NCI-H2171 (cell line): ENCODE data around the gene TECPR2.
"Not testable (repeated sequence)": the region's sequence is repeated elsewhere in the genome, so short reads cannot be mapped to it uniquely, and the experiment has no call there.

Experiments used
- DNase-seq: peaks from one replicate; lab custom pipeline; 2025; lab: John Stamatoyannopoulos, UW

TECPR2 gene

DNA sequence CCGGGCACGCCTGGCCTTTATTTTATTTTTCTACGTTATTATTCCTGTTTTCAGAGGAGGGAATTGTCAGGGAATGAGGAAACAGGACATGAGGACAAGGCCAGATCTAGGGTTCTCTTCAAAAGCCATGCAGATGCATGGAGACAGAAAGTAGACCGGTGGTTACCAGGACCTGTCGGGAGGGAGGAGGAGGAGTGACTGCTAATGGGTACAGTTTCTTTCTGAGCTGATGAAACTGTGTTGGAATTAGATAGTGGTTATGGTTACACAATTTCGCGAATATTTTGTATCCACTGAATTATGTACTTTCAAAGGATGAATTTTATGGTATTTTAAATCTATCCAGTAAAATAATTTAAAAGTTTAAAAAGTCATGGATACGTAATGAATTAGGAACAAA lies 31.9 kb upstream of the TECPR2 start:
- no peak for DNase-seq

DNA sequence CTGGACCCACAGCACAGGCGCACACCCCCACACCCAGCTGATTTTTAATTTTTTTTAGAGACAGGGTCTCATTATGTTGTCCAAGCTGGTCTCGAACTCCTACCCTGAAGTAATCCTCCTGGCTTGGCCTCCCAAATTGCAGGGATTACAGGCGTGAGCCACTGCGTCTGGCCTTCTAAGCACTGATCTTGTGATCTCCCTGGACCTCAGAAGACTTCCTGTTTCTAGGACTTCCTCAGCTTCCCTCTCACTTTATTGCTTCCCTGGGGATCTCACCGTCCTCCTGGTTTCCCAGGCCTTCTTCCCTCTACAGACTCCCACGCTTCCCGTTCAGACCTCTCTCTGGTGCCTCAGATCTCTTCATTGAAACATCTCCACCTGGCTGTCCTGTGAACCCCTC lies 29.4 kb upstream of the TECPR2 start:
- no peak for DNase-seq

- DNase-seq, result no peak
These were observed 28.7 kb upstream of the TECPR2 start for GRCh38 chr14:102333795-102334705.

DNA sequence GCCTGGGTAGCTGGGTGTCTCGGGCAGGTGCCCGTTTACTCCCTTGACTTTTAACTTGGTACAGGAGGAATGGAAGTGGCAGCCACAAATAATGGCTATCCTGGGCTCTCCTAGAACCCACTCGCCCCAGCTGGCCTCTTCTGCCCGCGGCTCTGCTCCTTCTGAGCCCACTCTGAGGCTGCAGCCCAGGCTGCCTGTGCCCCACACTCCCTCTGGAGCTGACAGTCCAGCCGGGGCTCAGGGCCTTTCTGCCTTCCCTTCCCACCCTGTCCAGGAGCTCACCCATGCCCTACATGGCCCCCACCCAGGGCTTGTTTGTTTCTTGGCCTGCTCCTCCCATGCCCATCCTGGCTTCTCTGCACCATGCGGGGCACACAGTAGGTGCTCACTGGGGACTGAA lies 27.6 kb upstream of the TECPR2 start:
- DNase-seq, result no peak

- no peak for DNase-seq
These were observed 24.0 kb upstream of the TECPR2 start for GRCh38 chr14:102338724-102339123.

DNA sequence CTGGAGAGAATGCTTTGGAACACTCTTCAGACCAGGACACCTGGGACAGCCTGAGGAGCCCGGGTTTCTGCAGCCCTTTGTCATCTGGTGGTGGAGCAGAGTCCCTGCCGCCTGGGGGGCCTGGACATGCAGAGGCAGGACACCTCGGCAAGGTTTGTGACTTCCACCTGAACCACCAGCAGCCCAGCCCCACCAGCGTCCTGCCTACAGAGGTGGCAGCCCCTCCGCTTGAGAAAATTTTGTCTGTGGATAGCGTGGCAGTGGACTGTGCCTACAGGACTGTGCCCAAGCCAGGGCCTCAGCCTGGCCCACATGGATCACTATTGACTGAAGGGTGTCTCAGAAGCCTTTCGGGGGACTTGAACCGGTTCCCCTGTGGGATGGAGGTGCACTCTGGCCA lies 21.2 kb upstream of the TECPR2 start:
- no peak for DNase-seq

DNA sequence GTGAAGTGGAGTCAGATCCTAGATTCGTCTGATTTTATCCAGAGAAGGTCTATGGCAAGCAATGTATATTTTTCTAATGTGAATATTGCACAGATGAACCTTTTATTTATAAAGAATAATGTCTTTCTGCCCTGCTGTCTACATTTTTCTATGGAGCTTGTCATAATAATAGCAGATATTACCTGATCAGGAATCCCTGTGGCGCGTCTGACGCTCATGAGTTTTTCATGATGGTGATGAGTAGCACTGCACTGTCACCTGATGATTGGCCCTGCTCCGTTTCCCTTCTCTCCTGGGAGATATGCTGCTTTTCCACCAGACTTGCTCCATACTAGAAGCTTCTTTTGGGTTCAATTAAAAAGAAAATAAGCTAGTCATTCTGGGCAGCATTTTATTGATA lies 20.5 kb upstream of the TECPR2 start:
- DNase-seq, result no peak

GRCh38 chr14:102344084-102344483 lies 18.7 kb upstream of the TECPR2 start:
- DNase-seq, result no peak

DNA sequence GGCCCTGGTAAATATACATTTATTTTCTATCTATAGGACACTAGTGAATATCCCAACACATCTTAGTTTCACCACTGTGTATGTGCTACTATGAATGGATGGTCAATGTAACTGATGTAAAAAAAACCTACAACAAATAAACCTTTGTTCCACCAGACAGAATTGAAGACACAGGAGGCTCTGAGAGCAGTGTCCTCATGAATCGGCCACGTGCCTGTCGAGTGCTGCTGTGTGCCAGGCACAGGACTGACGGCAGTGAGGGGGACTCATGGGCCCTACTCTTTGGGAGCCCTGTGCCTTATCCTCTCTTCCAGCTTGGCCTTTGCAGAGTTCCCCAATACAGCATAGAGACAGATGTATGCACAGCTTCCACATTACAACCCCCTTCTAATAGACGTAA lies 18.3 kb upstream of the TECPR2 start:
- DNase-seq, result no peak

DNA sequence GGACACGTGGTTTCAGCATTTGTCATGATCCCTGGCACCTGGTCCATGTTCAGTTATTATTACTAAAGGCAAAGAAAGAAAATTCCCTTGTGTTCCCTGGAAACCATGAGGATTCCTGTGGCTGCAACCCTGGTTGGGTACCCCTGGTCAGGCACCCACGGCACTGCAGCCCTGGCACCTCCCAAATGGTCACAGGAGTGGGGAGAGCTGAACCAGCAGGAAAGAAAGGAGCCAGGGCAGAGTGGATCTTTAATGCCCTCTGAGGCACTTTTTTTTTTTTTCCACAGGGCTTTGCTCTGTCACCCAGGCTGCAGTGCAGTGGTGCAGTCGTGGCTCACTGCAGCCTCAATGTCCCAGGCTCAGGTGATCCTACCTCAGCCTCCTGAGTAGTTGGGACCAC lies 17.5 kb upstream of the TECPR2 start:
- no peak for DNase-seq

DNA sequence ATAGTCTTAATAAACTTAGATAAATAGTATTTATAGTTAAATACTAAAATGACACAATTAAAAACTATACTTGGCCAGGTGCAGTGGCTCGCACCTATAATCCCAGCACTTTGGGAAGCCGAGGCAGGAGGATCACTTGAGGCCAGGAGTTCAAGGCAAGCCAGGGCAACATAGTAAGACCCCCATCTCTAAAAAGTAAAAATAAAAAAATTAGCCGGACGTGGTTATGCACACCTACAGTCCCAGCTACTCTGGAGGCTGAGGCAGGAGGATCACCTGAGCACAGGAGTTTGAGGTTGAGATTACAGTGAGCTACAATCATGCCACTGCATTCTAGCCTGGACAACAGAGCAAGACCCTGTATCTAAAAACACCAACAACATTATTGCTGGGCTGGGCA lies 16.1 kb upstream of the TECPR2 start:
- no peak for DNase-seq

DNA sequence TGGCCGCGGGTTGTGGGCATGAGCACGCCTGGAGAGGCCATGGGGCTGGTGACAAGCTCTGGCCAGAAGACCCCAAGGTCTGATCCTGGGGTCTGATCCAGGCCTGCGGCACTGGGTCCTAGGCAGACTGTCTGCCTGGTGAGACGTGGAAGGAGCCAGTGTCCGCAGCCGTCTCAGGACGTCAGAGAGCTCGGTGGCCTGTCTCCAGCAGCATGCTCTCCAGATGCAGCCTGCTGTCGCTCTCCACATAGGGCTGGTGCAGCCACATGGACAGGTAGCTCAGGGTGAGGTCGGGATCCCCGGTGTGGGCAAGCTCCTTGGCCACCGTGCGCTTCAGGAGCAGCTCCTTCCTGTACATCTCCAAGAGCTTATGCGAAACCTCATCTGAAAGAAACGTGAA lies 14.4 kb upstream of the TECPR2 start:
- no peak for DNase-seq

DNA sequence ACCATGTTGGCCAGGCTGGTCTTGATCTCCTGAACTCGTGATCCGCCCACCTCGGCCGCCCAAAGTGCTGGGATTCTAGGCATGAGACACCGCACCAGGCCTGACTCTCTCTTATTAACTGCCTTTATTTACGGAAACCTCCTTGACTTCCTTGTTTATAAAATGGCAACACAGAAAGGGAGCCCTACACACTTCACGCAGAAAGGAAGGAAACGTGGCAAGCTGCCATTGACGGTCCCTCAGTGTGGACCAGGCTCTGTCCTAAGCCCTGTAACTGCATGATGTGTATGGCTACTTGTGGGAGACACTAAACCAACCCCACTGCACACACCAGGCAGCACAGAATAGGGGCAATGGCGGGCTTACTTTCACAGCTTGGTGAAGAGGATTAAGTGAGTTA lies 11.7 kb upstream of the TECPR2 start:
- no peak for DNase-seq

DNA sequence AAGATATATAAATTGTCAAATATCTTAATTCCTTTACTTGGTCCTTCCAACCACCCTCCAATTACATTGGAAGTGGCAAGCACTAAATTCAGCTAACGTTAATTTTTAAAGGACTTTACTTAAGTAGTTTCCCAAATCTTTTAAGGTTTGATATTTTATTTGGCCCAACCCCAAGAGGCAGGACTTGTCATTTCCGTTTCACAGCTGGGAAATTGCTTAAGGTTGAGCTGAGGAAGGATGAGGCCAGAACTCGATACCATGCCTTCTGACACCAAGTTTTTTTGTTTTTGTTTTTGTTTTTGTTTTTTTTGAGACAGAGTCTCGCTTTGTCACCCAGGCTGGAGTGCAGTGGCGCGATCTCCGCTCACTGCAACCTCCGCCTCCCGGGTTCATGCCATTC lies 11.1 kb upstream of the TECPR2 start:
- not testable (repeated sequence) for DNase-seq

- DNase-seq, result no peak
These were observed 10.5 kb upstream of the TECPR2 start for GRCh38 chr14:102352213-102352612.

DNA sequence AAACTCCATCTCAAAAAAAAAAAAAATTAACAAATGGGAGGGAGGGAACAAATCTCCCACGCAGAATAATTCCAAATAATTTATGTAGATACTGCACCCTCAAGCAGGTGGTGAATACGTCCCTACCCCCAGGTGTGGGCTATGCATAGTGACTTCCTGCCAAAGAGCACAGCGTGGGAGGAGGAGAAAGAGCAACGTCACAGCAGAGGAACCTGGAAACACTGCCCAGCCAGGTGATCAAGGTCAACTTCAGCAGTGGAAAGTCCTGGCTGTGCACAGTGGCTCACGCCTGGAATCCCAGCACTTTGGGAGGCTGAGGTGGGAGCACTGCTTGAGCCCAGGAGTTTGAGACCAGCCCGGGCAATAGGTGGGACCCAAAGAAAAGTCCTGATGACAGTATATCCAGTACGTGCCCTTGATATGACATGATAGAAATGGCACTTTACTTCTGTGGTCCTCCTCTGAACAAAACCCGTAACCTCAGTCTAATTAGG lies 9.6 kb upstream of the TECPR2 start:
- DNase-seq, result no peak

- no peak for DNase-seq
These were observed 6.5 kb upstream of the TECPR2 start for GRCh38 chr14:102356280-102356679.

DNA sequence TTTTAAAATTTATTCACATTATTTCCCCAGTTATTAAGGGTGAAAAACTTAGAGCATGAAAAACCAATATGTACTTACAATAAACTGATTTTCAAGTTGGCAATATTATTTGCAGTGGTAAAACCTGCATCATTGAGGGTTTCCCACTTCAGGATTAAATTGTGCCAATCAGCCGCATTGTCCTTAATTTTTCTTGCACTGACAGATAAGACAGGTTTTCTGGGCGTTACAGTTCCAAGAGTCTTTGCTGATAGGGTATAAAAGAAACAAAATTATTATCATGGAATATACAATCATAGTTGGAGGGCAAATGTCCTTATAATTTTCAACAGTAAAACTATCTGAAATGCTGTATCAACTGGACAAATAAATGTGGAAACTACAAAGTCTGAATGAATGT lies 3.4 kb upstream of the TECPR2 start:
- no peak for DNase-seq

GRCh38 chr14:102360388-102360787 lies 2.4 kb upstream of the TECPR2 start:
- no peak for DNase-seq

- no peak for DNase-seq
These were observed 657 bp upstream of the TECPR2 start for GRCh38 chr14:102362084-102362483.

DNA sequence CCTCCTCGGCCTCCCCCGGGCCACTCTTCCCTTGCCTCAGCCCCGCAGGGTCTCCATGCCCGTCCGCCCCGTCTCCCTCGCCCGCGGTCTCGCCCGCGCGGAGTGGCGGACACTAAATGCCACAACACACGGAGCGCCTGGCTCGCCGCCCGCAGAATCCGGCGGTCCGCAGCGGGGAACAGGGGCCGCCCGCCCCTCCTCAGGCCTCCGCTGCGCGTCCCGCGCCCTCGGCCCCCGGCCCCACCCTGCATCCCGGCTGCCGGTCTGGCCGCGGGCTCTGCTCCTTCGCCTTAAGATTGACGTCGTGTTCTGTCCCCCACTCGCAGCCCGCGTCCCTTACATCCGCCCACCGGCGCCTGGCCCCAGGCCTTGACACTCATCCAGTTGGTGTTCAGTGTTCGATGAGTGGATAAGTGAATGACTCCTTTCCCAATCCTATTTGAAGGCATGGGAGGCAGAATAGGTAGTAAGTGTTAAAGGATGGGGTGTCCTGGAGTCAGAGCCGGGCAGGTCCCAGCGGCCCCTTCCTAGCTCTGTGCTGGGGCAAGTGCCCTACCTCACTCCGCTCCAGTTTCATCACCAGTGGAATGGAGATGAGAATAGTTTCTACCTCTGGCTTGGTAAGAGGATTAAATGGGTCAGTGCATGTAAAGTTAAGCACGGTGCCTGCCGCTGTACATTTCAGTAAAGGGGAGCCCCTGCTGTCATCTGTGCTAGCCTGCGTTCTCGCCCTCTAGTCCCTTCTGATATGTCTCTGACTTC lies 622 bp downstream of the TECPR2 start:
- peak; percentile 37 for DNase-seq

DNA sequence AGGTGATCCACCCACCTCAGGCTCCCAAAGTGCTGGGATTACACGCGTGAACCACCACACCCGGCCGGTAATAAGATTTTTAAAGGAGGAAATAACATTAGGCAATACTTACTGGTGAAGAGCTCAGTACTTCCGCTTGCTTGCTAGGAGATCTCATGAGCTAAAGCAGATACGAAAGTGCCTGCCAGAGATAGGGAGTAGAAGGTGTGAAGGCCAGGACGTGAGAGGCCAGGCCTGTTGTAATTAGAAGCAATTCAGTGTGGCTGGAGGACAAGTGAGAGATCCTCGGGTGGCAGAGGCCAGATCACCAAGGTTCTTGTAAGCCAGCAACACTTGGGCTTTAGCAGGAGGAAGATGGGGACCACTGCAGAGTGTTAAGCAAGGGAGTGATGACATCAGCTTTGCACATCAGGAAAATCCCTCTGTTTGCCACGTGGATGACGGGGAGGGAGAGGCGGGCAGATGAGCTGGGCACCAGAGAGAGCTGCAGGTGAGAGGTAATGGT lies 7.6 kb downstream of the TECPR2 start:
- DNase-seq, result no peak

DNA sequence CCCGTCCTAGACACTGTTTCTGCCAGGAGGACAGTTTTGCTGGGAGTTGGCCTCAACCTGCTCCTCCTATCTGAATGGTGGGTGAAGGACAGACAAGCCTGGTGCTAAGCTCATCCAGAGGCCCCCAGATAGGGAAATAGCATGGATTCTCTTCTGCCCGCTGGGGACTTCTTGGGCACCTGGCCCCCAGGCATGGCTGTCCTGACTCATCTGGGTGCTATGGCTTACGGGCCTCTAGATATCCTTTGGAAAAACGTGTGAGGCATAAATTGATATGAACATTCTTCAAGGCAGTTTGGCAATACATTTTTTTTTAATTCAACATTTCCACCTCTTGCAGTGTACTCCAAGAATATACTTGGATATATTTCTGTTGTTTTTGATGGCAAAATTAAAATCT lies 8.6 kb downstream of the TECPR2 start:
- DNase-seq, result no peak
